Activated CD4-positive, alpha-beta T cell treated with anti-CD3 and anti-CD28 coated beads, Interleukin-2, Interleukin-4, amounts not matched to agents 100 ng/mL and 50 ng/mL, durations not matched to agents 16 hours and 8 hours (primary cell): ENCODE measurements around the gene NPBWR2.

ENCODE experiments used
- DNase-seq: peaks from one replicate; pipeline ENCODE4 v3.0.0-alpha.2; 2020; ENCODE audit warnings: low spot score

NPBWR2 gene

DNA sequence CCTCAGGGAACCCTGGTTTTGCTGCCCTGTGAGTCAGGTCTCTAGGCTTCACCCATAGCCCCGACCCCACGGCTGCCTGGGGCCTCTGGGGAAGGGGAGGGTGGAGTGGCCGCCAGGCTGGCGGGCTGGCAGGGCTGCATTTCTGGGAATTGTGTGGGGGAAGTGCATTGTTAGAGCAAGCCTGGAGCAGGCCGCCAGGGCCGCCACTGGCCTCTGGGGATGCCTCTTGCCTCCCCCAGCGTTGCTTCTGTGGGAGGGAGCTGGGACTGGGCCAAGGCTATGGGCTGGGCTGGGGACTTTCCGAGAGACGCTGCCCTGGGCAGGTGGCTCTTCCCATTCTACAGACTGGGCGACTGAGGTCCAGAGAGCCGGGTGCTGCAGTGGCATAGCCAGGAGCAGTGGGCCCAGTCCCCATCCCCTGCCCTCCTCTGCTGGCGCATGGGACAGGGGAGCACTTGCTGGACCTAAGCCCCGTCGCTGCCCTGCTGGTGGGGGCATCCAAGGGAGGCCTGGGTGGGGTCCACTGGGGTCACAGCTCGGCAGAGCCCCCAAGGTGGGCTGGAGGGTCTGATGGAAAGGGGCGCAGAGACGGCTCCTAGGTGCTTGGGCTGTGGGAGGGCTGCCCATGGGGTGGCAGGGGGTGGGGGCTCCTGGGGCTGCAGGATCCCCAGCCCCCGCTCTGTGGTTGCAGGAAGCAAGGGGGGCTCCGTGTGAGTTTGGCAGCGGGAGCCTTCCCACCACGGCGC, 51.3 kb downstream of the NPBWR2 start:
- DNase-seq, result no peak

DNA sequence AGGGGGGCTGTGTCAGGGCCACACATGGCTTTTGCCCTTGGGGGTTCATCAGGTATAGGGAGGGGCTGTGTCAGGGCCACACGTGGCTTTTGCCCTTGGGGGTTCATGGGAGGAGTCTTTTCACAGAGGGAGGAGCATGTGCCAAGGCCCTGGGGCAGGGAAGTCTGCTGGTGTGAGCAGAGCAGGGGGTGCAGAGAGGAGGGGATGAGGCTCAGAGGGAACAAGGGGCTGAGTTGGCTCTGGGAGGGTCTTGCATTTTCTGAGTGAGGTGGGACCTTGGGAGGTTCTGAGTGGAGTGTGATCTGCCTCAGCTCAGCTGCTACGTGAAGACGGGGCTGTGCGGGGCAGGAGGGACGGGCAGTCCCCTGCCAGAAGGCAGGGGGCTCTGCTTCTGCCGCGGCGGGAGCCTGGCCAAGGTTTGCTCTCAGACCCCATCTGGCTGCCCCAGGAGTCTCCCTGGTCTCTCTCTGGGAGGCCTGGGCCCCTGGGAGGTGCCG, 51.9 kb downstream of the NPBWR2 start:
- no peak for DNase-seq

GRCh38 chr20:64053841-64054661, 53.3 kb downstream of the NPBWR2 start:
- DNase-seq, result no peak
